SKM-1 (cell line): Measurements from ENCODE around the gene MAP2K3.
"Not testable (repeated sequence)": the region's sequence is repeated elsewhere in the genome, so short reads cannot be mapped to it uniquely, and the experiment has no call there.

ENCODE experiments used
- DNase-seq: peaks from one replicate; lab custom pipeline; 2025; ENCODE audit not compliant: unreplicated experiment; lab: John Stamatoyannopoulos, UW

The MAP2K3 gene

DNA sequence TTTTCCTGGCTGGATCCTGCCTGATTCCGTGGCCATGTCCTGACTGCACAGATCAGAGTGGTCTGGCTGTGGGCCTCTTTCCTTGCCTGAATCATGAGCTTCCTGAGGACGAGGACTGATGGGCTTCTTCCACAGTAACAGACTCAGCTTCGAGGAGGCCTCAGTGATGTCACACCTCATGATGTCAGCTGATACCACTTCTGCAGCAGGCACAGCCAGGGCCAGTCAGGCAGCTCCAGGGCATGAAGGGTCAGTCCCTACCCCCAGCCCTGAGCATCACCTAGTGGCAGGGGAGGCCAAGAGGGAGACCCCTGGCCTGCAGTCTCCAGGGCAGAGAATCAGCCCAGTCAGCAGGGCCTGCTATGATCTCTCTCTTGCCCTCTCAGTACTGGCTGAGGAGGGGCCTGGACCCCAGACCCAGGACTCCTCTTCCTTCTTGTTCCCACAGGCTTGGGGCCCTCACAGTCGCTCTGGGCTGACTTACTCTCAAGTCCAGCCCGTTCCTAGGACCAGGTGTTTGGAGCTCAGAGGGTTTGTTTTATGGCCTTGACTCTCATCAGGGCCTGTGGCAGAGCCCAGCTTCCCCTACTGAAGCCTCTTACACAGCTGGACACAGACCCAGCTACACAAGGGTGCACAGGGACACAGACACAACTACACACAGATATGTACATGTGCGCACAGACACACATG lies 65.0 kb downstream of the MAP2K3 start:
- not testable (repeated sequence) for DNase-seq

DNA sequence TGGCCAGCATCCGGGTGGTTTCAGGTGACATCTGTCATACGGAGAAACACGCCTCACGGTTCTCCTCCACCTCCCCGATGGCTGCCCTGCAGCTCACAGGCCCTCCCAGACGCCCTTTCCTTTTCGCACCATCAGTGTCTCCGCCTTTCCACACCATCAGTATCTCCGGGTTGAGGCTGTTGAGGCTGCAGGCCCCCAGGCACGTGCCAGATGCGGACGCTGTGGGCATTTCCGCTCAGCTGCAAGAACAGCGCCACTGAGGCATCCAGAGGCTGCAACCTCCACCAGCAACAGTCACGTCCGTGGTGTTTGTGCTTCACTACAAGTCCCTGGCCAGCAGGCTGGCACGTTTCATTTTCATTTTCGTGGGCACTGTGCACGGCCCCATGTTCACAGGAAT lies 66.0 kb downstream of the MAP2K3 start:
- not testable (repeated sequence) for DNase-seq

DNA sequence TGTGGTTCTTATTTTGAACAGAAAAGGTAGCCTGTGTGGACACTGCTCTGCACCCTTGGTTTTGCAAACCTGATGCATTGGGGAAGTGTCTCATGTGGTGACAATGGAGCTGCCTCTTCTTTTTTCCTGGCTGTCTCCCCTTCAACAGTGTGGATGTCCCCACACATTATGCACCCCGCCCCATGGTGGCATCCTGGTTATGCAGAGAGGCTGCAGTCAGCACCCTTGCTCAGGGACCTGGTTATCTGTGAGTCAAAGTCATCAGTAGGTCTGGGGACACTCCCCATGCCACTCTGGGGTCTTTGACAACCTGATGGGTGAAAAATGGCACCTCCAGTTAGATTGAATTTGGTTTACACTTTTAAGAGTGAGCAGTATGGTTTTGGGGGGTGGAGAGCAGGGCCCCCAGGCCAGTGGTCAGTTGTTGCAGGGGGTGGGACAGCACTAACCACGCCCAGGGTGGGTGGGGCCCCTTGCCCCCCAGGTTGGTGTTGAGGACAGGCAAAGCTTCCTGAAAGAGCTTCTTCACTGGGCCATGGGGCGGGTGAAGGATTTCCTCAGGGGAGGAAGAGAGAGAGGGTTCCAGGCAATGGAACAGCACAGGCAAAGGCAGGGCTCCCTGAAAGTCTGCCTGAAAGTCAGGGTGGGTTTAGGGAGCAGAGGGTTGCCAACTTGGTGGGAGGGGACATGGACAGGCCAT lies 67.0 kb downstream of the MAP2K3 start:
- DNase-seq = no peak

DNA sequence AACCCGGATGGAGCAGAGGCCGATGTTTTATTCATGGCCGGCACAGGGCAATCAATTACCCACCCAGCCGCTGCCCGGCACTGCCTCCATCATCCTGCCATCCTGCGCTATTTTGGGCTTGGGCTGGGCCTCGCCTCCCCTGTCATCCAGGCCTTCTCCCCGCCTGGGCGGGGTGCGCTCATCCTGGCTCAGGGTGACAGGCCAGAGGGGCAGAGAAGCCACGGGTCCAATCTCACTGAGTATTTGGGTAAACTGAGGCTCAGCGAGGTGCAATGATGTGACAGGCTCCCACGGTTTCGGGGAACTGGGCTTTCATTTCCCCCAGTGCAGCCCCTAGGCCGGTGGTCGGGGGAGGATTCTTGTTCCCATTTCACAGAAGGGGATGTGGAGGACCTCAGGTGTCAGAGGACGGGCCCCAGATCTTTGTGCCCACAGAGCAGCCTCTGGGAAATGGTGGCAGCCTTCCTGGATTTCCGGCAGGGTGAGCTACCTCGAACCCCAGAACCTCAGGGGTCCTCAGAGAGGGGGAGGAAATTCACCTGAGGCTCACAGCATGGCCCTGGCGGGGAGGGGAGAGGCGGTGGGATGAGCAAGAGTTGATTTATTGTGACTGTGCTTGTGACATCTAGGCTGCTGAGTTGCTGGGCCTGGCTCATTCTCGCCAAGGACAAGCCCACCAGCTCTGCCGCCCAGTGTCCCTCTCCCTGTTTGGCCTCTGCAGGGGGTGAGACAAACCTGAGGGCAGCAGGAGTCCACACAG lies 67.9 kb downstream of the MAP2K3 start:
- no peak for DNase-seq

DNA sequence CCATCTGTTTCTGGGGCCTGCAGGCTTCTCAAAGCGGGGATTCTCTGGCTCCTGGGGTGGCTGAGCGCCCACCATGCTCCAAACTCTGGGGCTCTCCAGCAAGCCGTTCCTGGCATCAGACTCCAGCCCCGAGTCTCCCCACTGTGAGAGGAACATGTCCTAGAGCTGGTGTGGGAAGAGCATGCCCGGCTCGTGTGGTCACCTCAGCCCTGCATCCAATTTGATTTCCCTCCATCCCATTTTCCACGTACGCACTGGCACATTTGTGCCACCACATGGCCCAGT lies 68.4 kb downstream of the MAP2K3 start:
- no peak for DNase-seq

DNA sequence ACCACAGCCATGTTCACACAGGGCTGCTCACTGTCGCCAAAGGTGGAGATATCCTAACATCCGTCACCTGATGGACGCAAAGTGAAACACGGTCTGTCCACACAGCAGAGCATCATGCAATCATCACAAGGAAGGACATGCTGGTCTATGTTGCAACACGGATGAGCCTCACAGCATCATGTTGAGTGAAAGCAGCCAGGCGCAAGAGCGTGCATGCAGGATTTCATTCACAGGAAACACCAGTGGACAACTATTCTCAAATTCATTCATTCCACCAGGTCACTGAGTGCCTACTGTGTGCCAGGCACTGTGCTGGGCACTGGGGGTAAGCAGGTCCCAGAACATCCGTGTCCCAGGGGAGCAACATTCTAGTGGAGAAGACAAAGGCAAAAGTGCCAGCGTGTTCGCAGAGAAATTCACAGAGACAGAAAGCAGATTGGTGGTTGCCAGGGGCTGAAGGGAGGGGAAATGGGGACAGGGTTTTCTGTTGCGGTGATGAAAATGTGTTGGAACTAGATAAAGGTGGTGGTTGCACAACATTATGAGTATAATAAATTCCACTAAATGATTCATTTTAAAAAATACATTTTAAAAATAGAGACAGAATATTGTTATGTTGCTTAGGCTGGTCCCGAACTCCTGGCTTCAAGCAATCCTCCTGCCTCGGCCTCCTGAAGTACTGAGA lies 69.0 kb downstream of the MAP2K3 start:
- no peak for DNase-seq

DNA sequence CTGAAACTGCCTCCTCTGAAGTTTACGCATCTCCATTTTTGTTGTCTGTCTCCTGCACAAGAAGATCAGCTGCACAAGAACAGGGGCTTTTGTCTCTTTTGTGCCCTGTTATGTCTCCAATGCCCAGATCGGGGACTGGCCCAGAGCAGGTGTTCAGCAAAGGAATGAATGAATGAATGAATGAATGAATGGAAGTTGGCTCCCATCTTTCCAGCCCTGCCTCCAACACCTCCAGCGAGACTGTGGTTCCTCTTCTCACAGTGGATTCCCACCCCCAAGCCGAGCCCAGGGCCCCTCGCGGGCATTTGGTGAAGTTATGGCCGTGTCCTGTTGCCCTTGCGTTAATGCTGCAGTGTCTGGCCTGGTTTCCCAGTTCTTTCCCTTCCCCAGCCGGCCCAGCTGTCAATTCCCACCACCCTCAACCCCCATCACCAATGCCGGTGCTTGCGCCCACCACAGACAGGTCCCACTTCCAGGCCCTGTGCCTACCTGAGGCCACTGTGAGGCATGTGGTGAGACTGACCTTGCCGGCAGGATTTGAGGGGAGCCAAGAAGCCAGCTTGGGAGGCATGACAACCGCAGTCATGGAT lies 70.4 kb downstream of the MAP2K3 start:
- no peak for DNase-seq

DNA sequence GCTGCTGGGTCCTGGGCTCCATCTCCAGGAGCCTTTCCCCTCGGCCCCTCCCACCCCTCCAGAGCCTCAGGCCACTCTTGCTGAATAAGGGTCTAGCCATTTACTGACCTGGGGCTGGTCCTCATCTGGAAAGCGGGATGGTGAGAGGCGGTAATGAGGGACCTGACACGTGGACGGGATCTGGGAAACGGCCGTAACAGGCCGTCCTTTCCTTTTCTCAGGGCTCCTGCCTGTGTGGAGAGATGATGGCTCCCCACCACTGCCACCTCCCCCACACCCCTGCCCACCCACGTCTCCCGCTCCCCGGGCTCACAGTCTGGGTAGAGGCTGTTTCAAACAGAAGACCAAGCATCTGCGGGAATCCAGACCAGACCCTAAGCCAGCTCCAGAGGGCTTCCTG lies 71.1 kb downstream of the MAP2K3 start:
- DNase-seq = no peak

DNA sequence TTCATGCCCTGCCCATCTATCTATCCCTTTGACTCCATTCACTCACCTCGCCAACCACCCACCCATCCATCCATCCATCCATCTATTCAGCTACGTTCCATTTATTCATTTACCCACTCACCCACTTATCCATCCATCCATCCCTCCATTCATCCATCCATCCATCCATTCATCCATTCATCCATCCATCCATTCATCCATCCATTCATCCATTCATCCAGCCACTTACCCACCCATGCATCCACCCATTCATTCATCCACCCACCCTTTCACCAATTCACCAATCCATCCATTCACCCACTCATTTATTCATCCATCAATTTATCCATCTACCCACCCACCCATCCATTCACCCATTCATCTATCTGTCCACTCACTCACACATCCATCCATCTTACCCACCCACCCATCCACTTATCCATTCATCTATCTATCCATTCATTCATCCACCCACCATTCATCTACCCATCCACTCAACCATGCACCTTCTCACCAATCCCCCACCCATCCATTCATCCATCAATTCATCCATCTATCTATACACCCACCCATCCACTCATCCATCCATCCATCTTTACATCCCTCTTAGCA lies 72.1 kb downstream of the MAP2K3 start:
- DNase-seq = no peak

DNA sequence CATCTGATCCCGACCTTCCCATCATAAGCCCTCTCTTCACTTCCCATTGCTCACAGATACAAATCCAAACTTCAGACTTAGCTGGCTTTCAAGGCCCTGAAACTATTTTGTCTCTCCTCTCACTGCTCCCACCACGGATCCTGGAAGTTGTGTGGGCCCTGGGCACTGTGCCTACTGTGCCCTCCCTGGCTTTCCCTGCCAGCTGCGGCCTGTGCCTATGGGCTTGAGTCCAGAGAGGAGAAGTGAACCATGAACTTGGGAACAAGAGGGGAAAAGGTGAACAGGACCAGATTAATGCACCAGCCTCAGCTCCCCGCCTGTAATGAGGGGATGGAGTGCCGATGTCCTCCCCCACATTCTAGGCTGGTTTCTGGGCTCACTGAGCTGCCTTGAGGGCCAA lies 72.8 kb downstream of the MAP2K3 start:
- no peak for DNase-seq

DNA sequence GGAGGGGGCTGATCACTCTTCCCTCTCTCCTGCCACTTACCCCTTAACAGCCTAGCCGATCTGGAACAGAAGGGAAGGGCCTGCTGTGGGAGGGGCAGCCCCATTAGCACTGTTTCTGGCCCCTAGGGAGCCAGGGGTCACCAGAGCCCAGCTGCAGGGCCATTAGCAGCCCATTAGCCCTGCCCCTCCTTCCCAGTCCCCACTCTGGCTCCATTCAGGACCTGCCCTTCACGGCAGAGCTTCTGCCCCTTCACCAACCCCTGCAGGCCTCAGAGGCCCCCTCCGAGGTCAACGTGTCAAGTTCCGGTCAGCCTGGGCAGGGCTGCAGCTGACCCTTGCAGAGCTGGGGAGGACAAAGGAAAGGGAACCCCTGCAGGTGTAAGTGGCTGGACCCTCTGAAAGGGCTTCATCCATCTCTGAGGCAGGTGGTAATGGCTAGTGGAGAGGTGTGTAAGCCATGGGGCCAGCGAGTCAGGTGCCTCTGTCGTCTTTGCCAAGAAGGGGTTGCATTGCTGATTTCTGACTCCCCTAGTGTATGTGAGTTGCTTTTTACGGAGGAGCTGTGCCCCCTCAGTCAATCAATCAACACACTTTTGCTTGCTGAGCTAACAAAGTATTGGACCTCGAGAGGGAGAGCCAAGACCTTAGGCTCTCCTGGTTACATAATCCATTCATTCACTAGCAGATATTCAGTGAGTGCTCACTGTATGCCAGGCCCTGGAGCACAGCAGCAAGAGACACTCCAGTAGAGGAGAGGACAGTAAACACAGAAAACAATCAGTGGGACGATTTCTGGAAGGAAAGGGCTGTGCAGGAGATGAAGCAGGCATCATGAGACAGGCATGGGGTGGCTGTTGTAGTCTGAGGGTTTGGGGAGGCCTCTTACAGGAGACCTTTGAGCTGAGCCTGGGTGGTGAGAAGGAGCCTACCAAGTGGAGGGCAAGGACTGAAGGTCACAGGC lies 73.5 kb downstream of the MAP2K3 start:
- no peak for DNase-seq

DNA sequence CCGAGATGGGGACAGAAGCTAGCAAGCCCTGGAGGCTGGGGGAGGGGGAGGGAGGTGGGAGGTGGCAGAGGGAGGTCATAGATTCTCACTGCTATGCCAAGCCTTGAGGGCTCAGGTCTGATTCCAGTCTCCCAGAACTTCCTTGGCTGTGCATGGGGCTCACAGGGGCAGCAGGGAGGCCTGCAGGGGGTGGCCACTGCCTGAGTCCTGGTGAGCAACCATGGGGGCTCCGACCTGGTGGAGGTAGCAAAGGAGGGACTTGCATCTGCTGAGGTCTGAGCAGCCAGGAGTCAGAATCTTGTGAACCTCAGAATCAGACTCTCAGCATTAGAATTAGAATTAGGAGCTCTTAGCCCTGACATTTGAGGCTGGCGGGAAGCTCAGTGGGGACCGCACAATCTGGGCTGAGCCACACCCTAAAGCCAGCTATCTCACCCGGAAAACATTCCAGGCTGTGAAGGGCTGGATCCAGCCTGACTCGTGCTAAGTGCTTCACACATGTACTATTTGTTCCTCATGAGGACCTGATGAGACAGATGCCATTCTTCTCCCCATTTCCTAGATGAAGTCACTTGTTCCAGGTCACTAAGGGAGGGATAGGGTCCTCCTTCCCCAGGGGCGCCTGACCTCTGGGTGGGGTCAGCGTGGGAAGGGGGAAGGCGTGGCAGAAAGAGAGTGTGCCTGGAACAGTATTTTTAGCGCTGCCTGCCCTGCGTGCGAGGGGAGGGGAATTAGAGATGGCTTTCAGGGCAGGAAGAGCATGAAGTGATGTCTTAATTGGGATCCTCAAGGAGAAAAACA lies 74.4 kb downstream of the MAP2K3 start:
- no peak for DNase-seq

DNA sequence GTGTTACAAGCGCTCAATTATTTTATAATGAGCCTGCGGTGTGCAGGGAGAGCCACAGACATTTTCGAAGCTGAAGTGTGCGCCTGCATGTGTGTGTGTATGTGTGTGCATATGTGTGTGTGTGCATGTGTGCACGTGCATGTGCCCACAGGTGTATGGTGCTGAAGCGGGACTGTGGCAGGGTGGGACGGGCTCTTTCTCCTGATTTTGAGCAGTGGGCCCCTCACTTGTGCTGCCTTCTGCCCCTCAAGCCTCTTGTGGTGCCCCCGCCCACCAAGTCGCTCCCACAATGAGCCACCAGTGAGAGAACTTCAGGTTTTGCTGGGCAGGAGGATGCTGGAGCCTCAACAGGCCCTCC lies 75.0 kb downstream of the MAP2K3 start:
- no peak for DNase-seq

DNA sequence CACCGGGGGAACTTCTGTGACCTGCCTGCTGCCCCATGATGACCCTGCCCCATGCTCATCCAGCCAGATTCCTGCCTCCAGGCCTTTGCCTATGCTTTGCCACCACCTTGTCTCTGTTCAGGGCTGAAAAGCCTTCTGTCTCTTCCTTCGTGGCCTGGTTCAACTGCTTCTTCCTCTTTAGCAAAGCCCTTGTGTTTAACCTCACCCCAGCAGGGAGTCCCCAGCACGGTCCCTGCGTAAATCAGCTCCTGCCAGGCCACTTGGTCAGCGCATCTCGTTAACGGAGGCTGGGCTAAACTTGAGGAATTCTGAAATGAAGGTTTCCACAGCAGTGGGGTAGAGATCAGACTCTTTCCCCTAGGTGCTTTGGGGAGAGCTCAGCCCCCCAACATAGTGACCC lies 75.5 kb downstream of the MAP2K3 start:
- no peak for DNase-seq

DNA sequence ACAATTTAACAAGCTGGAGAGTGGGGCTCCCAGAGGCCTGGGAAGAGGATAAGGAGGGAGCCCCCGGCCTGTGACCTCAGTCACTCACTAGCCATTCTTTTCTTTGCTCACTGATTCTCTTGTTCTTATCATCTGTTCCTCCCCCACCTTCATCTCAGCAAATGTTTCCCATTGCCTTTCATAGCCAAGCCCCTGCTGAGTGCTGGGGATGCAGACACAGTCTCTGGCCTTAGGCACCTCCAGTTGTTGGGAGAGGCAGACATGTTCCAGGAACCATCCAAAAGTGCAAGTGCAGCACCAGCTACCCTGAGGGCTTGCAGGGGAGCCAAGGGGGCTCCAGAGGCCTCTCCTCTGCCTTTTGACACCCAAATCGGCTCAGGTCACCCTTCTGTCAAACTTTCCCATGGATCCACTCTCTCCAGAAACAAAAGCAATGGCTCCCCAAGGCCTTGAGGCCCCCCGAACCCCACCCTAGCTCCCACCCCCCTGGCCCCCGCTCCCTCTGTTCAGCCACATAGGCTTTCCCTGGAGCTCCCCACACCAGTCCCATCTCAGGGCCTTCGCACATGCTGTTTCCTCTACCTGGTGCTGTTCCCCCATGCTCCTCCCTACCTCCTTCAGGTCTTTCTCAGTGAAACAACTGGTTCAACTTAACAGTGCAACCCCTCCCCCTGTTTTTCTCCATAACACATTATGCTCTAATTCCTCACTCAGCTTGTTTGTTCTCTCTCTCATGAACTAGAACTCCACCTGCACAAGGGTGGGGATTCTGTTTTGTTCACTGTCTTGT lies 76.7 kb downstream of the MAP2K3 start:
- DNase-seq = no peak

DNA sequence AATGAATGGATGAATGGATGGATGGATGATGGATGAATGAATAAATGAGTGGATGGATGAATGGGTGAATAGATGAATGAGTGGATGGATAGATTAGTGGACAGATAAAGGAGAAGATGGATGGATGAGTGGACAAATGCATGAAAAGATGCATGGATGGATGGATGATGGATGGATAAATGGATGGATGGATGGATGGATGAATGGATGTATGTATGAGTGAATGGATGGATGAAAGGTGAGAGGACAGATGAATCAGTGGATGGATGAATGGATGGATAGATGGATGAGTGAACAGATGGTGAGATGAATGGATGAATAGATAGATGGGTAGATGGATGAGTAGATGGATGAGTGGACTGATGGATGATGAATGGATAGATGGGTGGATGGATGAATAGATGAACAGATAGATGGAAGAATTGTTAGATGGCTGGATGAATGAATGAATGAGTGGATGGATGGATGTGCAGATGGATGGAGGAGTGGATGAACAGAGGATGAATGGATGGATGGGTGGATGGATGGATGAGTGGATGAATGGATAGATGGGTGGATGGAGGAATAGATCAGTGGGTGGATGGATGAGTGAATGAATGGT lies 77.9 kb downstream of the MAP2K3 start:
- DNase-seq = no peak

DNA sequence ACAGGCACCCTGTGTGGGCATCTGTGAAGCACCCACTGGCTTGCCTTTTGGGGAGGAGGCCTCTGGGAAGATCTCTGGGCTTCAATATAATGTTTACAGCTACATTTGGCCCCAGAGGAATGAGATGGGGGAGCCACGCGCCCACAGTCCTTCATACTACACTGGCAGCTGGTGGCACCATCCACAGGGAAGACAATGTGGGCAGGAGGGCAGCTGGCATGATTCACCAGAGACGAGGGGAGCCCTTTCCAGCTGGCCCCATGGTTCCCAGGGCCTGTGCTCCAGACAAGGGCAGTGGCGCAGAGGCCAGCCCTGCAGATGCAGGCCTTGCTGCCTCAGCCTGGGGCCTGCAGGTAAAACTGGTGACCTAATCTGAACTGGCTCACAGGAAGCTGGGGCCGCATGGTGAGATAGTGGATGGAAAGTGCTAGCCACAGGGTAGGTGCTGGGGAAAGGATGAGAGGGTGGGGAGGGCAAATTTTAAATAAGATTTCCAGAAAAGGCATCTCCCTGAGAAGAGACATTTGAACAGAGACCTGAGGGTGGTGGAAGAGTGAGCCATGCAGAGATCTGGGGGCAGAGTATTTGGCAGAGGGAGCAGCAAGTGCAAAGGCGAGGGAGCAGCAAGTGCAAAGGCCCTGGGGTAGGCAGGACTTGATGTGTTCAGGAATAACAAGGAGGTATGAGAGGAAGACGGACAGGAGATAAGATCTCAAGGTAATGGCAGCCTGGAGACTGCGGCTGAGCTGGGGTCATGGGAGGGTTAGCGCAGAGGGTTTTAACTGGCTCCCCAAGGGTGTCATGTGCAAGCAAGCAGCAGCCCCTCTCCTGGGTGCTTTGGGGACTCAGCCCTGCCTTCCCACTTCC lies 79.5 kb downstream of the MAP2K3 start:
- DNase-seq = no peak
